Activated CD4-positive, alpha-beta T cell treated with anti-CD3 and anti-CD28 coated beads, Interleukin-2, Interleukin-4, amounts not matched to agents 100 ng/mL and 50 ng/mL, durations not matched to agents 16 hours and 8 hours (primary cell): Measurements from ENCODE around the gene ATP6V1B1.
"Not testable (repeated sequence)": the region's sequence is repeated elsewhere in the genome, so short reads cannot be mapped to it uniquely, and the experiment has no call there.

Experiments used
- DNase-seq: peaks from one replicate; pipeline ENCODE4 v3.0.0-alpha.2; 2020; ENCODE audit warnings: low spot score

Gene ATP6V1B1

DNA sequence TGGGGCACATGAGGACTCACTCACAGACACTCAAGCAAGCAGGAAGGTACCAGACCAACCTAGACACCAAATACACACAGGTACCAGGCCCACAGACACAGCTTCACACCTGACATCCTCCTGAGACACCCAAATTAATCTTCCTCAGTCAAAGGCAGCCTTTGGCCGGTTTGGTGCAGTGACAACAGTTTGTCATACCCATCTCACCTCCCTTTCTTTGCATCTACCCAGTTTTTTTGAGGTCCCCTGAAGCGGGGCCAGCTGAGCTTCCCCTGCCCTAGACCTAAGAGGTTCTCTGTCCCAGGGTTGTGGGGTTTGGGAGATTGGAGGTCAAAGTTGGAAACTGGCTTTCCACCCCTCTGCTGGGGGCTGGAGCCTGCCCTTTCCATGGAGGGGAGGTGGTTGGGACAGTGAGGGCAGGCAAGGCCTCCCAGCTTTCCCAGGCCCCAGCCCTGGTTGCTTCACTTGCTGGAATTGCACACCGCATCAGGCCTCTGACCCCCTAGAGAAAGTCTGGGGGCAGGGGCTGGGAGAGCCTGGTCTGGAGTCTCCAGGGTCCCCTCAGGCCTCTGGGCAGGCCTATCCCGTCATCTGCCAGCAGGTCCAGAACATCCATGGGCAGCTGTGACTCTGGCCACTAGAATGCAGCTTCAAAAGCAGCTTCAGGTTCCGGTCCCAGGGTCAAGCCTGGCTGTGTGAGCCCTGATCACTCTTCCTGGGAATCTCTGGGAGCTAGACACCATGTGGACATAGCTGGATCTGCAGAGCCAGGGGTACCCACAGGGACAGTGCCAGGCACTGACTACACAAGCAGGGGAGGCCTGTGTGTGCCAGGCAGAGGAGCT is 71.5 kb downstream of the ATP6V1B1 start:
- DNase-seq, result no peak

DNA sequence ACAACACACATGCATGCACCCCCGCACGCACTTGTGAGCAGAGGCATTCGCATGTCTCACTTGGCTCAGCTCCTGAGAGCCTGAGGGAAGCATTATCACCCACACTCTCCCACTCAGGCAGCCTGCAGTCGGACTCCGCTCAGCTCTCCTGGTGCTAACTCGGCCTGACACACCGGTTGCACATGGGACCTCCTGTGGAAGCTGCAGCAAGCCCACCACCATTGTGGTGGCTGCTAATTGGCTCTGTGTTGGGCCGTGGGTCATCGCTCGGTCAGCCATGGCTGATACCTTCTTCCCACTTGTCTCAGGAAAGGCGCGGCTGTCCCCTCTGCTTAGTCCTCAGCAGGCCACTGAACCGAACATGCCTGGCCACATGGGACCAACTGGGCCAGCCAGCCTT is 72.6 kb downstream of the ATP6V1B1 start:
- DNase-seq, result no peak

GRCh38 chr2:71011786-71012185 is 76.1 kb downstream of the ATP6V1B1 start:
- not testable (repeated sequence) for DNase-seq
